HK-2 (cell line): ENCODE results near the gene PLCB2.
A peak's percentile ranks its signal among the peaks of the same experiment; 100 is the strongest.

Experiments used
- DNase-seq: peaks from one replicate; pipeline ENCODE4 v3.0.0-alpha.2; 2018; ENCODE audit not compliant: unreplicated experiment

The PLCB2 gene

DNA sequence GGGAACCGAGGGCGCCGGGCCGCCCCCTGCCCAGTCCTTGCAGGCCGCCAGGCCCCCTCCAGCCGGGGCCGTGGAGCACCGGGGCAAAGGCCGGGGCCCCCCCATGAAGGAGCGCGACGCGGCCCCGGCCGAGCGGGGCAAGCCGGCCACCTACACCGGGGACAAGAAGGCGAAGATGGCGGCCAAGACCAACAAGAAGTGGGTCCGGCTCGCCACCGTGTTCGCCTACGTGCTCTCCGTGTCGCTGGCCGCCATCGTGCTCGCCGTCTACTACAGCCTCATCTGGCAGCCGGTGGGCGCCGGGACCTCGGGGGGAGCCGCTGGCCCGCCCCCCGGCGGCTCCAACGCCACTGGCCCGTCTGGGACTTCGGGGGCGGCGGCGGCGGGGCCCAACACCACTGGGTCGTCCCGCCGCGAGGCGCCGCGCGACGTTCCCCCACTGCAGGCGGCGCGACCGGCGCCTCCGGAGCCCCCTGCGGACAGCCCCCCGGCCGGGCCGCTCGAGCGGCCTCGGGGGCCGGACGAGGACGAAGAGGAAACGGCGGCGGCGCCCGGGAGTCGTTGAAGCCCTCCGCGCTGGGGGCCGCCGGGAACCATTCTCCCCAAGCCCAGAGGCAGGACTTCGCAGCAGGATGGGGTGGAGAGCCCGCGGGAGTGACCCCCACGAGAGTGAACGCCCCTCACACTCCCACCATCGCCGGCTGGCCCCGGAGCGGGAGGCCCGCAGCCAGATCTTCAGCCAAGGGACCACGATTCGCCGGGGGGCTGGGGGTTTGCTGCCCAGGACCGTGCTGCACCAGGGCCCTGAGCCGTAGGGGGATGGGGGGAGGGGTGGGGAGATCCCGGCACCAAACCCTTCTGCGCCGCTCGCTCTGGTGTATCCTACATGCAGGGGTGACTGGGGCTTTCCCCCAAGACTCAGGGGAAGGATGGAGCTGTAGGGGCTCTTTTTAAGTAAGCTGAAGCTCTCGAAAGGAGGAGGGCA is 16.5 kb upstream of the PLCB2 start:
- no peak for DNase-seq

DNA sequence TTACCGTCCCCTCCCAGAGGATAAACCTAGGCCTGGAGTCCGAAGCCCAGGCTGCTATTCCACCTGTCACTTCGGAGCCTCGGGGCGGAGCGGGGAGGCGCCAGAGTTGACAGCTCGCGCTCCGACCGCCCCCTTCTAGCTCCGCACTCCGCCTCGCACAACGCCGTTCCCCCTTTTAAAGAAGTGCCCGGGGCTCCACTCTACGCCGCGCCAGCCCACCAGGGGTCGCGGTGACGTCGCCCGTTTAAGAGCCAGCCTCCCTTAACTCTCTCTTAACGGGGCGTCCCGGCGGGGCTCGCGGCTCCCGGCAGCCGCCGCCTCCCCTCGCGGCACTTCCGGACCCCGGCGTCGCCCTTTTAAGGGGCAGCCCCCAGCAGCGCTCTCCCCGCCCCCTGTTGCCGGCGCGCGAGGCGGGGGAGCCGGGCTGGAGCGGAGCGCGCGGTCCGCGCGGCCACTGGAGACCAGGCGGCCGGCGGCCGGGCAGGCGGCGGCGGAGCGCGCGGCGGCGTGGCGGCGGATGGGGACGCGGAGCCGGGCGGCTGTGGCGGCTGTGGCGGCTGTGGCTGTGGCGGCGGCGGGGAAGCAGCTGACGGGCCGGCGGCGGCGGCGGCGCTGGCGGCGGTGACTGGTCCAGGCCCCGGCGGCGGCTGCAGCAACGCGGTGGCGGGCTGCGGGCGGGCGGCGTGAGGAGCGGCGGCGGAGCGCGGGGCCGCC is 15.7 kb upstream of the PLCB2 start, which contains the start of gene INAFM2:
Gene INAFM2, plus strand, starts transcription at position 454 of the 714 bp plus-strand sequence. CDS start 364 bp downstream, outside the sequence.
- peak; percentile 83 for DNase-seq

DNA sequence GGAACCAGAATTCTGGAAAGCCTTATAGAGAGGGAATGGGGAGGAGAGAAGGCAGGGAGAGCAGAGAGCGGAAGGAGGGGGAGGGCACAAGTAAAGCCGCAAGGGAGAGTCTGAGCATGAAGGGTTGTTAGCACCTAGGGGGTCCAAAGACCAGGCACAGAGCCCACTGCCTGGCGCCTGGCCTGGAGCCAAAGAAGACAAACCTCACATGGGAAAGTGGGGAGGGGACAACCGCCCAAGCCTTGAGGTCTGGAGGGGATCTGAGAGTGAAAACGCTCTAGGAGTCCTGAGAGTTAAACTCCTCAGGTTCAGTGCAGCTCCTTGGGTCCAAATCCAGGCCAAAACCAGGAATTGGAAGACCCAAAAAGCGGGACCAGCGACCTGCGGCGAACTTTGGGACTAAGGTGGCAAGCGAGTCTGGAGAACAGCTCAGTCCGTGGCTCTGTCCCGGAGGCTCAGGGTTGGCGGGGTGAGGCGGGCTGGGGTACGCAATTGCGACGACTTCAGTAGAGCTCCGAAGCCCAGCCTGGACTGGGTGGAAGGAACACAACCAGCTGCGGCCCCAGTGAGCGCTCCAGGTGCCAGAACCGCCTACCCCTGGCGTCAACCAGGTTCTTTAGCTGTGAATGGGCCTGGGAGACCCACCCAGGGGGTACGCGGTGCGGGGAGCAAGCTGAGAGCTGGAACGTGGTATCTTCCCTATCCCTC is 14.9 kb upstream of the PLCB2 start:
- DNase-seq: no peak

DNA sequence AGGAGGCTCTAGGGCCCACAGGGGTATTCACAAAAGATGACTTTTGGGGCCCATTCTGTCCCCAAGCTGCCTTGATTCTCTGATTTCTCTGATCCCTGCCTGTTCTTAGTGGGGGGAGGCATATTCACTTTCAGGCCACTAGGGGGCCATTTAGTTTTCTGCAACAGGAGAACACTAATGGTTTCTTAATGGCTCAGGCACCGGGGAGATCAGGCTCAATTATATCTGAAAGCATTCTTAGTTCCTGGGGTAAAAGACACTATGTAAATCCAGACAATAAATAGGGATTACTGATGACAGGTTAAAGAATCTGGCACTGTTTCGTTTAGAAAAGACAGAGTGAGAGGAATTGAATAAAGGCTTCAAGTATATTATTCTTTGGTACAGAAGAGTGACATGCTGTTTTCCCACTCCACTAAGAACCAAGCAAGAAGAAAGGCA is 13.2 kb upstream of the PLCB2 start:
- no peak for DNase-seq

DNA sequence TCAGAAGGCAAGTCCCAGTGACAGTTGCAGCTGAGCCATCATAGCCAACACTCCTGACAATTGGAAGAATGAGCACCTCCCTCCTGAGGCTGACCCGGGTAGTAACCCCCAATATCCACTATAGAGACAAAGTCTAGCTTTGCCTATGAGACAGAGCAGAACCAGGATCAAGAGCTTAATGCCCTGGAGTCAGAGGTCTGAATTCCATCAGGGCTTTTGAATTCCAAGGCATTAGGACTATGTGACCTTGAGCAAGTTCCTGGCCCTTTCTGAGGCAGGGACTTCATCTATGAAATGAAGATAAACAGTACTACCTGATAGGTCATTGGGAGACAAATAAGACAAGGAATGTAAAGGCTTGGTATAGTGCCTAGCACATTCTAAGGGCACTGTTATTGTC is 12.7 kb upstream of the PLCB2 start:
- no peak for DNase-seq

DNA sequence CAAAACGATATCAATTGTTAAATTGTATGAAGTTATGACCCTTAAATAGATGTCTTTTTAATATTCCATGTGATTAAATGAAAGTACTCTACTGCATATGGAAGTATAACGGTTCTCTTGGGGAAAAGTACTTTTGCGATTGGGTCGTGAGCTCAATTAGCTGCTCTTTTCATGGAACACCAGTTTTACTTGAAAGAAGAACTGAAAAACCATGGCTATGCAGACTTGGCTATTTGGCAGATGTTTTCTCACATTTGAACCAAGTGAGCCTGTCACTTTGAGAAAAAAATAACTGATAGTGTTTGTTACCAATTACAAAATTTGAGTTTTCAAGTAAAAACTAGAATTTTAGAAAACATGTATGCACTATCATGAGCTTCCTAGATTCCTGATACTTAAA is 9.8 kb upstream of the PLCB2 start:
- DNase-seq: no peak

DNA sequence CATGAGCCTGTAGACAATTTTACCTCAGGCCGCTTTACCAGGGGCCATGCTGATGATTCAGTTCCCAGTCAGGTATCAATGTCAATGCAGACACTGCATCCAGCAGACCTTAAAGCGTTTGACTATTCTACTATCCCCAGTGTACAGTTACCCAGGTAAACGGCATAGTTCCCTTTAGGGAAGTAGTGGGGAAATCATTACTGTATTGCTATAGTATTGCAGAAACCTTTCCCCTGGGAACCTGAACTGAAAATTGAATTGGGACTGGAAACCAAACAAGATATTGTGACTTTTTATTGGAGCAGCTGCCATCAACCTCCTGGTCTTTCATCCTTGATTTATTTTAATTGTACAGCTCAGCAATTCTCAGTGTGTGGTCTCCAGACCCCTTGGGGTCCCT is 9.2 kb upstream of the PLCB2 start:
- DNase-seq: no peak

DNA sequence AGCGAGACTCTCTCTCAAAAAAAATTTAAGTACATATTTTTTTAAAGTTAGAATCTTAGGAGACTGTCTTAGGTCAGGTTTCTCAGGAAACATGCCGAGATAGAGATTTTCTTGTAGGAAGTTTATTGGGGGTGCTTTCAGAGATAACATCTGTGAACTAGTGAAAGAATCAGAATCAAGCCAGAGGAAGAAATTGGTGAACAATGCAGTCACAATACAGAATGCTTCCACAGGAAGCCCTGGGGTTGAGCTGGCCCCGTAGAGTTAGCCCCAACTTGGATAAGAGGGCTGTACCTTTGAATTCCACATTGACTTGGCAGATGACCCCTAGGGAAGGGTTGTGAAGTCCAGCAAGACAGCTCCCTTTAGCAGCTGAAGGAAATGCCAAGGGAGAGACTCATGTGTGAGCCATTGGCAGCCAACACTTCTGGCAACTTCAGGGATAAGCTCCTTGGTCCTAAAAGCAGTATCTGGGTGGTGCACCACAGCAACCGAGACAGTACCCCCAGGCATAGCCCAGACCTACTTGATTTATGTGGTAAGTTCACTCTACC is 7.1 kb upstream of the PLCB2 start:
- DNase-seq: no peak

DNA sequence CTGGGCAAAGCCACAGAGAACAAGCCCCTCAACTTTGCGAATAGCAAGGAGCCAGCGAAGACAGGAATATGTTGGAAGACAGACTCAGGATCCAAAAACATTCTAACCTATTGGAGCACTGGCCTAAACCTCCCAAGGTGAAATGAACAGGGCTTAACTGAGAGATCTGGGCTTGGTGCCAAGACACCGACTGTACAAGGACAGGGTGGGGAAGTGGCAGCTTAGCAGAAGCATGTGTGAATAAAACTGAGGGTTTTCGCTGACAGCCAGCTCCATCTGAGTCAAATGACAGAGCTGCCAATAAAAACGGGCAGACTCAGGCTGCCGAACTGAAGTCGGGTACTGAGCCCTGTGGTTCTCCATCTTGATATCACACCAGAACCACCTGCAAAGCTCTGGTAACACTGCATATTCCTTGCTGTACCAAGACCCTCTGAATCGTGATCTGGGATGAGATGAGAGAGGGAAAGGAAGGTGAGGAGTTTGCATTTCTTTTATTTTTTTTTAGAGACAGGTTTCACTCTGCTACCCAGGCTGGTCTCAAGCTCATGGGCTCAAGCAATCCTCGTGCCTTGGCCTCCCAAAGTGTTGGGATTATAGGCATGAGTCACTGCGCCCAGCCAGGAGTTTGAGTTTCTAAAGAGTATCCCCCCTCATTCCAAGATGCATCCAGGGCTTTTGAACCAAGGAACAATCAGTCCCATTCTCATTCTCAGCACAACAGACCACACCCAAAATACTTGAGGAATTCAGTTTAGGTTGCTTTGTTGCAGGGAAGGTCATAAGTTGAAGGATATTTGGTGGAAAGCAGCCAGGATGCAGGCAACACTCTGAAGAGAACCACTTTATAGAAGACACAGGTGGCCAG is 6.0 kb upstream of the PLCB2 start:
- DNase-seq: no peak

DNA sequence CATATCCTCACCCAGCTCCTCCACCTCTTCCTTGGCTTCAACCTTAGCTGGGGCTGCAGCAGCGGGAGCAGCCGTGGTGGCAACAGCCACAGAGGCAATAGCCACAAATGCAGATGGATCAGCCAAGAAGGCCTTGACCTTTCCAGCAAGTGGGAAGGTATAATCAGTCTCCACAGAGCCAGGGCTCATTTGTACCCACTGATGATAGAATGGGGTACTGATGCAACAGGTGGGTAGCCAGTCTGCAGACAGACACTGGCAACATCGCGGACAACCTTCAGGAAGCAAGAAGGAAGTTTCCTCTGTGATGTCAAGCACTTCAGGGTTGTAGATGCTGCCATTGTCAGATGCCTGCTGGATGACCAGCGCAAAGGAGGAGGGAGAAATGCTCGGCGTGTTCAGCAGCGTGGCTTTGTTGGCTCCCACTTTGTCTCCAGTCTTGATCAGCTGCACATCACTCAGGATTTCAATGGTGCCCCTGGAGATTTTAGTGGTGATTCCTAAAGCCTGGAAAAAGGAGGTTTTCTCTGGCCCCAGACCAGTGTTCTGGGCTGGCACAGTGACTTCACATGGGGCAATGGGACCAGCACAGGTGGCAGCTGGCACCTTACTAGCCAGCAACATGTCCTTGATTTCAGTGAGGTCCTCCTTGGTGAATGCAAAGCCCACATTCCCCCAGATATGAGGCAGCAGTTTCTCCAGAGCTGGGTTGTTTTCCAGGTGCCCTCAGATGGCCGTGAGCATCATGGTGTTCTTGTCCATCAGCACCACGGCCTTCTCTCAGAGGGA is 4.8 kb upstream of the PLCB2 start:
- no peak for DNase-seq

DNA sequence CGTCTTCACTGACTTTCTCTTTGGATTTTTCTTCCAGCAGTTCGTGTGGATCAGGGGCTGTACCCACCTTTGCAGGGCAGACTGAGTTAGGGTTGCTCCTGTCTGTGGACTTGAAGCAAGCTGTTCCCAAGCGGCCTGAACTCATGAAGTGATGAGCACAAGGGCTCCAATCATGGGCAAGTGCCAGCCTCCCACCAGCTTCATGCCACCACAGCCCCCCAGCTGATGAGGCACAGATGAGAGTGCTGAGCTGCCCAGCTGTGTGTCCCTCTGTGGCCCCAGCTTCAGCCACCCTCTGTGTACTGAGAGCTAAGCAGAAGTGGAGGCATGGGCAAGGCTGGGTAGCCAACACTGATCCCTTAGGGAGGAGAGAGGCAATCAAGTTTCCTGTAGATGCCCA is 3.3 kb upstream of the PLCB2 start:
- DNase-seq: no peak

DNA sequence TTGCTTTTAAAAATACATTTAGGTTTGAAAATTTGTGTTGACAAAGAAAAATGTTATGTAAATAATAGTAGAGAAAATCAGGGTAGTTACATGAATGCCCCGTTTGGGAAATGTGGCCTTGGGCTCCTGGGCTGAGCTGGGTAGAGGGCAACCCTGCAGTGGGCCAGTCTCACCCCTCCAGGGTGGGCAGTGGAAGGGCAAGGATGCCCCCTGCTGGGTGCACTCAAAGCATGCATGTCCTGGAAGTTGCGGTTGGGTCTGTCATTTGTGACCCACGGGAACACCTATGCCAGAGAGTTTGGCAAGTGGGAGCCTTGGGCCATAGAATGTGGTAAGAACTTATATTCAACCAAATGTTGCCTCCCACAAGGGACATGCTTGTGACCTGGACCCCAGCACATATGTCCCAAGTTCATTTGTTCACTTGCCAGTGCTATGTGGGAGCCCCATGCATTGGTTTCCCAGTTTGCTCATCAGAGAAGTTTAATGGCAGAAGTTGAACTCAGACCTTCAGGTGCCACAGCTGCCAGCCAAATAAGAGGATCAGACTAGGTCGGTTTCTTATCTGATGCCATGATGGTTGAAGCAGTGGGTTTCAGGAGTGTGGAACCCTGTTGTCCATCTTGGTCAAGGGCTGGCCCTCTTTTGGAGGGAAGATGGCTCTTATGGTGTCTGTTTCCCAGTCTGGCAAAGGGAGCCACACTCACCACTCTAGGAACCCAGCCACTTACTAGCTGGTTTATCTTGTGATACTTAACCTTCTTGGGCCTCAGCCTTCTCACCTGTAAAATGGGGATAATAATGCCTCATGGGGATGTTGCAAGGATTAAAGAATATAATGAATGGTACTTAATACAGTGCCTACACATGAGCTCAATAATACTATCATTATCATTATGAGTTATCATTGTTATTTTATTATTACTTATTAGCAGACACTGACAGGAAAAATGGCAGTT is 2.5 kb upstream of the PLCB2 start:
- DNase-seq: no peak

DNA sequence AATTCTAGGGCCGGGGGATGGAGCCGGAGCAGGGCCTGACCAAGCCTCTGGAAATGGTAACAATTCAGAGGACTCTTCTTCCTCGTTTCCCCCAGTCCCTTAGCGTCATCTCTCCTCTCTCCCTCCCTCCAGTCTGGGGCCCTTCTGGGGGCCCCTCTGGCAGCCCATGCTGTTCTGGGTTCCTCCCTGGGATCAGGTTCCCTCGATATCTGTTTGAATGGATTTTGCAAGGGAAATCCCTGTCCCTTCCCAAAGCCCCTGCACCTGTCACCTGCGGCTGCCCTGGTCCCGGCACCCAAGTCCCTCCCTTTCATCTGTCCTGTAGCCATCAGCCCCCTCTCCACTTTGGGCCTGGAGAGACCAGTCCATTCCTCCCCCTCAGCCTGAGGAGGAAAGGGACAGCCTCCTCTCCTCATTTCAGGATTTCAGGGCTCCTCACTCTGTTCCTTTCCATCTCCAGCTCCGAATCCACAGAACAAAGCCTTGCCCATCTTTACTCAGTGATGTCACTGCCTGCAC is 1.7 kb upstream of the PLCB2 start:
- DNase-seq: no peak

DNA sequence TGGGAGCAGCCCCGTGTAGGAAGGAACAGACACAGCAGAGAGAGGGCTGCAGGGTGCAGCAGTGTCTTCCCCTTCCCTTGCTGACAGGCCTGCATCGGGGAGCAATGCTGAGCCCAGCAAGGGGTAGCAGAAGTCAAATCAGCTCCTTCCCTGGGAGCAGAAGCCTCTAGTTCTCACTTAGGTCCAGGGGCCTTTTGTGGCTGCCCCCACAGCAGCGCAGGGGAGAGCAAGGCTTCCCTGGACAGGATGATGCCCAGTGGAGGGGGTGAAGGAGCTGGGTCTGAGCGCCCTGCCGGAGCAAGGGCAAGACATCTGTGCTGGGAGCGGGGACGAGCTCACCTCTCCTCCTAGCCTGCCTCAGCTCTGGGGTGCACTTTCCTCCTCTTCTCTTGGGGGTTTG is 827 bp downstream of the PLCB2 start:
- DNase-seq: no peak

DNA sequence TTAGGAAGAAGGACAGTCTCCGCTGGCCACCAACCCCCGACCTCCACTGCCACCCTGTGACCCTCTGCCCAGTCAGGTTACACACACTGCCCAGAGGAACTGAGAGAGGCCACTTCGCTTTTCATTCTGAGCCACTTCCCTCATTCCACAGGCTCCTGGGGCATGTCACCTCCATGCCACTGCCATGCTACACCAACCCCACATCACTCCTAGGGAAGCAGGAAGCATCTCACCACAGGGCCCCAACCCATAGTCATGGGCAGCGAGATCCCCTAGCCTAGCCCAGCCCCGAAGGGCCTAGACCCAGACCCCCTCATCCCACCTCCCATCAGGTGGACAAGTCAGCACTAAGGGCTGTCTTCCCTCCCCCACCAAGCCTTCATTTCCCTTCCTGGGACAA is 1.4 kb downstream of the PLCB2 start:
- DNase-seq: no peak

DNA sequence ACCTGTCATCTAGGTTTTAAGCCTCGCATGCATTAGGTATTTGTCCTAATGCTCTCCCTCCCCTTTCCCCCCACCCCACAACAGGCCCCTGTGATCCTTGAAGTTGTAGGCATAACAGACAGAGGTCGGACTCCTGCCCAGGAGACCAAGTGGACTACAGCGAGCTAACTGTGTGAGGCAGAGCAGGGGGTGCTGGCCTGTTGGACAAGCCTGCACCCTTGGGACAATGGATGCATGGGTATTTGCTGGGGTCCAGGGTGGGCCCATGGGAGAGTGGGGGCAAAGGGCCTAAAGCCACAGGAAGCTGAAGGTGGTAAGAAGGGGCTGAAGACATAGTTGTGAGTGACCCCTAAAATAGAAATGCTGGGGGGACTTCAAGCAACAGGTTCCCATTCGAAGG is 2.5 kb downstream of the PLCB2 start:
- DNase-seq: no peak

DNA sequence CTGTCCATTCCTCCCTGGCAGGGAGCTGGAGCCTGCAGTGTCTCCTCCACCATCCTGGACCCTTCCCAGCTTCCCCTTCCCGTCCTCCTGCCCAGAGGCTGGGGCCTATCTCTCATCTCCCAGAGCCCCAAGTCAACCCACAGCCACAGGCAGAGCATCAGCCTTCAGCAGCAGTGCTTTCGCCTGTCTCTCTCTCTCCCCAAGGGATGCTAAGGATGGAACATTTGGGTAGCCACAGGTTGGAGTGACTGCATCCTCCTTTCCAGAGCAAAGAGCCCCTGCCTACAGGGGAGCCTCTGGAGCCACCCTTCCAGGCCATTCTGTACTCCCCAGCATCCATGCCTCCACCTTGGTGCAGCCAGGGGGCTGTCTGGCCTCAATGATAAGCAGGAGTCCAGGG is 4.2 kb downstream of the PLCB2 start:
- no peak for DNase-seq

DNA sequence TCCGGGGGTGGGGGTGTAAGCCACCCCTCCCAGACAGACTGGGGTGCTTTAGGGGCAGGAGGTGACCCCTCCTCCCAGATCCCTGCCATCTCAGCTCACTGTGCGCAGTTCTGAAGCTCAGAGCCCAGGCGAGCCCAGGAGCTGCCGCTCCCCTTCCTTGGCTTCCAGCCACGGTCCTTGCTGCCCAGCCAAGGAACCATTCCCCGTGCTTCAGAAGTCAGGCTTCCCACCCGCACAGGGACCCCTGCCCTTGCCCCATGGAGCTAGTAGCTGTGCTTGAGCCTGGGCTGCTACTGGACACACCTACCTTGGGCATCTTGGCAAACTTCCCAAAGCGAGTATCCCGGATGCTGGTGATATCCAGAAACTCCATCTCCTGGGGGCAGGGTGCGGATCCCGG is 4.8 kb downstream of the PLCB2 start:
- no peak for DNase-seq
